Activated B cell treated with CpG ODN at 0.5 μM for 24 hours (primary cell): ENCODE measurements around the gene FKRP. TPM values are rescaled to one million over a fixed set of nuclear protein-coding genes. Genes with fewer than 3 reads are reported as not detected.

ENCODE experiments used
- total RNA-seq: library from RNA; stranded (reverse); gene quantifications from 2 replicates; pipeline ENCODE4 v1.2.3, GENCODE V29; 2022

The FKRP gene
- total RNA-seq, 1 donor from 2014 or later: 35.8 TPM

Other genes with a start within 250 kb of the FKRP start
- gene CALM3, start 144.7 kb upstream of the FKRP start, total RNA-seq: 174 and 200 TPM in 2 replicates
- 13.4 and 17.8 TPM in 2 replicates for gene PTGIR, start 121.0 kb upstream of the FKRP start, total RNA-seq
- 33.1 and 38.2 TPM in 2 replicates for gene GNG8, start 109.9 kb upstream of the FKRP start, total RNA-seq
- 0.49 and 0.75 TPM in 2 replicates for gene DACT3, start 84.9 kb upstream of the FKRP start, total RNA-seq
- 157 and 191 TPM in 2 replicates for gene PRKD2, start 28.9 kb upstream of the FKRP start, total RNA-seq
- 83.9 and 90.4 TPM in 2 replicates for gene STRN4, start 393 bp downstream of the FKRP start, total RNA-seq
- 70.7 and 77.9 TPM in 2 replicates for gene SLC1A5, start 42.5 kb downstream of the FKRP start, total RNA-seq
- 74.7 and 81.3 TPM in 2 replicates for gene AP2S1, start 104.8 kb downstream of the FKRP start, total RNA-seq
- 20.3 and 25.6 TPM in 2 replicates for gene ARHGAP35, start 114.9 kb downstream of the FKRP start, total RNA-seq